ENCODE data around the gene CAMSAP2. TPM values are rescaled to one million over a fixed set of nuclear protein-coding genes. Genes with fewer than 3 reads are reported as not detected.

Gene CAMSAP2
- total and polyA plus RNA-seq, 2 of the 8 experiments (the other 6 are each of a cell fraction or from before 2014, with no cell fraction given), result 4.2 to 27.6 TPM

- TF ChIP-seq RFX5 (IDR thresholded peaks at IDR 0.05; ENCODE audit: borderline replicate concordance, low read depth, low read length) (no peak), EGR1 (IDR thresholded peaks at IDR 0.05; ENCODE audit: borderline replicate concordance, low read depth, low read length) (no peak), SIN3A (conservative IDR thresholded peaks at IDR 0.05 in 1 of 2, IDR thresholded peaks at IDR 0.05 in 1 of 2; ENCODE audit: low read depth in 1 of 2, low read length in 2 of 2) (no peak), SP4 (IDR thresholded peaks at IDR 0.05; ENCODE audit: low read length) (no peak)
Observed at GRCh38 chr1:200775850-200776249, 37.2 kb downstream of the CAMSAP2 start (continued).
